Epithelial cell of proximal tubule (primary cell): ENCODE data around the gene SLC1A5. TPM values are rescaled to one million over a fixed set of nuclear protein-coding genes. Genes with fewer than 3 reads are reported as not detected.

Source experiments
- DNase-seq: peaks from one replicate; pipeline ENCODE4 v3.0.0-alpha.2; 2011; ENCODE audit warnings: low read depth
- H3K4me3 ChIP-seq: 2 replicates; pipeline ENCODE4 v1.5.1; 2011; ENCODE audit warnings: low read depth, mild to moderate bottlenecking, low read length
- CTCF ChIP-seq: conservative IDR thresholded peaks from 2 replicates; pipeline ENCODE4 v1.5.1; 2012; ENCODE audit warnings: low read depth, mild to moderate bottlenecking, low read length
- total RNA-seq: library from RNA; depleted of rRNA; stranded (reverse); fragments of >200 nt; gene quantifications from 2 replicates; pipeline ENCODE4 v1.2.3, GENCODE V29; 2015

The SLC1A5 gene
- total RNA-seq, 1 donor from 2014 or later, result 85.1 TPM

- H3K4me3 ChIP-seq, result no peak overlapping the region
- no peak for TF ChIP-seq CTCF
- no peak for DNase-seq
Observed at GRCh38 chr19:46732172-46732938, 56.0 kb downstream of the SLC1A5 start.

- DNase-seq, result no peak
- no peak overlapping the region for H3K4me3 ChIP-seq
- TF ChIP-seq CTCF, result no peak
Observed at GRCh38 chr19:46731584-46731983, 56.8 kb downstream of the SLC1A5 start.

GRCh38 chr19:46731007-46731501 is 57.3 kb downstream of the SLC1A5 start:
- no peak for DNase-seq
- no peak overlapping the region for H3K4me3 ChIP-seq

GRCh38 chr19:46730595-46730994 is 57.8 kb downstream of the SLC1A5 start:
- DNase-seq, result no peak
- no peak overlapping the region for H3K4me3 ChIP-seq
- no peak for TF ChIP-seq CTCF

More at GRCh38 chr19:46731007-46731501, 57.3 kb downstream of the SLC1A5 start:
- no peak for TF ChIP-seq CTCF

- TF ChIP-seq CTCF, result no peak
- no peak for DNase-seq
Observed at GRCh38 chr19:46730187-46730586, 58.2 kb downstream of the SLC1A5 start.

GRCh38 chr19:46729696-46730095 is 58.7 kb downstream of the SLC1A5 start:
- no peak for TF ChIP-seq CTCF
- DNase-seq, result no peak
- no peak overlapping the region for H3K4me3 ChIP-seq

More at GRCh38 chr19:46730187-46730586, 58.2 kb downstream of the SLC1A5 start:
- H3K4me3 ChIP-seq, result no peak overlapping the region
